GM12872 (cell line): ENCODE measurements around the gene MYPOP.

Experiments used
- CTCF ChIP-seq: IDR thresholded peaks from 3 replicates; pipeline ENCODE4 v1.5.1; 2011; ENCODE audit warnings: low read depth, mild to moderate bottlenecking, low read length, moderate library complexity; ENCODE audit not compliant: insufficient read depth

The MYPOP gene

GRCh38 chr19:45897261-45897812, 5.1 kb downstream of the MYPOP start:
- no peak for TF ChIP-seq CTCF

GRCh38 chr19:45895519-45895972, 6.9 kb downstream of the MYPOP start:
- no peak for TF ChIP-seq CTCF

- no peak for TF ChIP-seq CTCF
Measured at GRCh38 chr19:45890877-45891276, 11.5 kb downstream of the MYPOP start.

- no peak for TF ChIP-seq CTCF
Measured at GRCh38 chr19:45889210-45889885, 13.1 kb downstream of the MYPOP start.

- no peak for TF ChIP-seq CTCF
Measured at GRCh38 chr19:45887200-45887710, 15.2 kb downstream of the MYPOP start.

- no peak for TF ChIP-seq CTCF
Measured at GRCh38 chr19:45886427-45887199, 15.8 kb downstream of the MYPOP start.
